ENCODE data around the gene ARMC8.

The ARMC8 gene

GRCh38 chr3:138254216-138254615, 67.1 kb downstream of the ARMC8 start:
- ATAC-seq (ENCODE audit: insufficient read depth, low read depth) (no peak), DNase-seq (no peak)
- Histone ChIP-seq H3K27me3 (ENCODE audit: insufficient read depth, low read length, poor library complexity) (no peaks in the 10 kb centered on the region), H3K4me1 (ENCODE audit: insufficient read depth, low read length) (no peaks in the 10 kb centered on the region), H3K9ac (ENCODE audit: low read depth, low read length) (no peak overlapping the region), H4K20me1 (ENCODE audit: insufficient read depth, low read length) (no peaks in the 10 kb centered on the region), H3K36me3 (ENCODE audit: insufficient read depth, low read length) (peaks cover 9% of the 10 kb centered on the region; the same call in 1 of the 2 replicates), H3K9me3 (ENCODE audit: insufficient read depth, low read length, severe bottlenecking) (no peaks in the 10 kb centered on the region), H2AFZ (ENCODE audit: low read depth, low read length) (no peak overlapping the region), H3K79me2 (ENCODE audit: insufficient read depth, low read length) (no peaks in the 10 kb centered on the region), H3K4me2 (ENCODE audit: insufficient read depth, low read length) (no peak overlapping the region), H3K27ac (ENCODE audit: low read length) (no peak overlapping the region), H3K4me3 (ENCODE audit: low read depth in 1 of 2, low read length in 2 of 2) (no peak overlapping the region)
- TF ChIP-seq CTCF (IDR thresholded peaks at IDR 0.05; ENCODE audit: borderline replicate concordance, extremely low read depth, low read length, poor library complexity, severe bottlenecking) (no peak), EZH2 (IDR thresholded peaks at IDR 0.05; ENCODE audit: borderline replicate concordance, low read depth, low read length, severe bottlenecking) (no peak)

GRCh38 chr3:138256022-138256421, 68.9 kb downstream of the ARMC8 start:
- H3K79me2 ChIP-seq (ENCODE audit: insufficient read depth, low read length) = no peaks in the 10 kb centered on the region
- no peaks in the 10 kb centered on the region for H4K20me1 ChIP-seq (ENCODE audit: insufficient read depth, low read length)
- H2AFZ ChIP-seq (ENCODE audit: low read depth, low read length) = no peak overlapping the region
- H3K9ac ChIP-seq (ENCODE audit: low read depth, low read length) = no peak overlapping the region
- H3K4me3 ChIP-seq (ENCODE audit: low read depth in 1 of 2, low read length in 2 of 2) = no peak overlapping the region
- H3K27me3 ChIP-seq (ENCODE audit: insufficient read depth, low read length, poor library complexity) = no peaks in the 10 kb centered on the region
- DNase-seq (no peak), ATAC-seq (ENCODE audit: insufficient read depth, low read depth) (no peak)
- H3K9me3 ChIP-seq (ENCODE audit: insufficient read depth, low read length, severe bottlenecking) = no peaks in the 10 kb centered on the region
- no peak for TF ChIP-seq EZH2 (IDR thresholded peaks at IDR 0.05; ENCODE audit: borderline replicate concordance, low read depth, low read length, severe bottlenecking)
- TF ChIP-seq CTCF (IDR thresholded peaks at IDR 0.05; ENCODE audit: borderline replicate concordance, extremely low read depth, low read length, poor library complexity, severe bottlenecking) = no peak
- no peak overlapping the region for H3K4me2 ChIP-seq (ENCODE audit: insufficient read depth, low read length)
- H3K36me3 ChIP-seq (ENCODE audit: insufficient read depth, low read length) = peaks cover 9% of the 10 kb centered on the region; the same call in 1 of the 2 replicates
- H3K27ac ChIP-seq (ENCODE audit: low read length) = no peak overlapping the region
- no peaks in the 10 kb centered on the region for H3K4me1 ChIP-seq (ENCODE audit: insufficient read depth, low read length)

- no peak for ATAC-seq (ENCODE audit: insufficient read depth, low read depth)
- no peaks in the 10 kb centered on the region for H3K4me1 ChIP-seq (ENCODE audit: insufficient read depth, low read length)
- H3K36me3 ChIP-seq (ENCODE audit: insufficient read depth, low read length) = peaks cover 13% of the 10 kb centered on the region; the same call in 1 of the 2 replicates
- no peaks in the 10 kb centered on the region for H3K79me2 ChIP-seq (ENCODE audit: insufficient read depth, low read length)
- H3K9ac ChIP-seq (ENCODE audit: low read depth, low read length) = no peak overlapping the region
- TF ChIP-seq EZH2 (IDR thresholded peaks at IDR 0.05; ENCODE audit: borderline replicate concordance, low read depth, low read length, severe bottlenecking) (no peak), CTCF (IDR thresholded peaks at IDR 0.05; ENCODE audit: borderline replicate concordance, extremely low read depth, low read length, poor library complexity, severe bottlenecking) (no peak)
- no peak for DNase-seq
- H3K27ac ChIP-seq (ENCODE audit: low read length) = no peak overlapping the region
- no peak overlapping the region for H3K4me3 ChIP-seq (ENCODE audit: low read depth in 1 of 2, low read length in 2 of 2)
- H3K4me2 ChIP-seq (ENCODE audit: insufficient read depth, low read length) = no peak overlapping the region
- H3K9me3 ChIP-seq (ENCODE audit: insufficient read depth, low read length, severe bottlenecking) = no peaks in the 10 kb centered on the region
- no peaks in the 10 kb centered on the region for H3K27me3 ChIP-seq (ENCODE audit: insufficient read depth, low read length, poor library complexity)
- no peaks in the 10 kb centered on the region for H4K20me1 ChIP-seq (ENCODE audit: insufficient read depth, low read length)
- H2AFZ ChIP-seq (ENCODE audit: low read depth, low read length) = no peak overlapping the region
These were observed 70.9 kb downstream of the ARMC8 start for GRCh38 chr3:138257986-138258385.

GRCh38 chr3:138259126-138259525, 72.0 kb downstream of the ARMC8 start:
- Histone ChIP-seq H3K27ac (ENCODE audit: low read length) (no peak overlapping the region), H4K20me1 (ENCODE audit: insufficient read depth, low read length) (no peaks in the 10 kb centered on the region), H3K9me3 (ENCODE audit: insufficient read depth, low read length, severe bottlenecking) (no peaks in the 10 kb centered on the region), H3K4me2 (ENCODE audit: insufficient read depth, low read length) (no peak overlapping the region), H3K4me3 (ENCODE audit: low read depth in 1 of 2, low read length in 2 of 2) (no peak overlapping the region), H3K36me3 (ENCODE audit: insufficient read depth, low read length) (peaks cover 16% of the 10 kb centered on the region; the same call in 1 of the 2 replicates), H3K9ac (ENCODE audit: low read depth, low read length) (no peak overlapping the region), H3K79me2 (ENCODE audit: insufficient read depth, low read length) (no peaks in the 10 kb centered on the region), H3K4me1 (ENCODE audit: insufficient read depth, low read length) (no peaks in the 10 kb centered on the region), H2AFZ (ENCODE audit: low read depth, low read length) (no peak overlapping the region), H3K27me3 (ENCODE audit: insufficient read depth, low read length, poor library complexity) (no peaks in the 10 kb centered on the region)
- no peak for ATAC-seq (ENCODE audit: insufficient read depth, low read depth)
- DNase-seq = no peak
- TF ChIP-seq EZH2 (IDR thresholded peaks at IDR 0.05; ENCODE audit: borderline replicate concordance, low read depth, low read length, severe bottlenecking) = no peak
- no peak for TF ChIP-seq CTCF (IDR thresholded peaks at IDR 0.05; ENCODE audit: borderline replicate concordance, extremely low read depth, low read length, poor library complexity, severe bottlenecking)
